Activated CD4-positive, alpha-beta T cell treated with anti-CD3 and anti-CD28 coated beads, Interleukin-2, Interleukin-6, amounts not matched to agents 100 ng/mL and 50 ng/mL, durations not matched to agents 16 hours and 8 hours (primary cell): Measurements from ENCODE around the gene KLHL11.

Experiments
- DNase-seq: peaks from one replicate; pipeline ENCODE4 v3.0.0-alpha.2; 2020

Gene KLHL11, protein sequence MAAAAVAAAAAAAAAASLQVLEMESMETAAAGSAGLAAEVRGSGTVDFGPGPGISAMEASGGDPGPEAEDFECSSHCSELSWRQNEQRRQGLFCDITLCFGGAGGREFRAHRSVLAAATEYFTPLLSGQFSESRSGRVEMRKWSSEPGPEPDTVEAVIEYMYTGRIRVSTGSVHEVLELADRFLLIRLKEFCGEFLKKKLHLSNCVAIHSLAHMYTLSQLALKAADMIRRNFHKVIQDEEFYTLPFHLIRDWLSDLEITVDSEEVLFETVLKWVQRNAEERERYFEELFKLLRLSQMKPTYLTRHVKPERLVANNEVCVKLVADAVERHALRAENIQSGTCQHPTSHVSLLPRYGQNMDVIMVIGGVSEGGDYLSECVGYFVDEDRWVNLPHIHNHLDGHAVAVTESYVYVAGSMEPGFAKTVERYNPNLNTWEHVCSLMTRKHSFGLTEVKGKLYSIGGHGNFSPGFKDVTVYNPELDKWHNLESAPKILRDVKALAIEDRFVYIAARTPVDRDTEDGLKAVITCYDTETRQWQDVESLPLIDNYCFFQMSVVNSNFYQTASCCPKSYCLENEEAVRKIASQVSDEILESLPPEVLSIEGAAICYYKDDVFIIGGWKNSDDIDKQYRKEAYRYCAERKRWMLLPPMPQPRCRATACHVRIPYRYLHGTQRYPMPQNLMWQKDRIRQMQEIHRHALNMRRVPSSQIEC

GRCh38 chr17:41864836-41865595 lies at the start of gene KLHL11:
Gene KLHL11 (minus strand): TSS chr17:41865423. CDS start chr17:41865370, 53 bp downstream.
- DNase-seq = peak; percentile 93

DNA sequence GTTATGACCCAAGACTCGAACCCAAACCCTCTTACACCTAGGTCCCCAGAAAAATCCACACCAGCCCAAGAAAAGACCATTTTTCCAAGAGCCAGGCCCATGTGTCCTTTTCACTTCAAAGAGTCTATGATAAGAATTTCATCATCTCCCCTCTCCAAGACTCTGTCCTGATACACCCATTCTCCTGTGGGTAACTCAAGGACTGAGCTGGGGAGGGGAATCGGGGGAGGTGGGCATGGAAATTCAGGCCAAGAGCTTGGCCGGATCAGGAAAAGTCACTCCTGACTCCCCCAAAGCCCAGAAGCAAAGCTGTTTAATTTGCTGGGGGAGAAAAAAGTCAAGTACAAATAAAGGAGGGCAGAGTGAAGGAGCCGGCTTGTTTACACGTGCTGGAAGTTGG lies 49.8 kb upstream of the KLHL11 start:
- no peak for DNase-seq

- DNase-seq = no peak
These were observed 49.1 kb upstream of the KLHL11 start for GRCh38 chr17:41914358-41914766.

DNA sequence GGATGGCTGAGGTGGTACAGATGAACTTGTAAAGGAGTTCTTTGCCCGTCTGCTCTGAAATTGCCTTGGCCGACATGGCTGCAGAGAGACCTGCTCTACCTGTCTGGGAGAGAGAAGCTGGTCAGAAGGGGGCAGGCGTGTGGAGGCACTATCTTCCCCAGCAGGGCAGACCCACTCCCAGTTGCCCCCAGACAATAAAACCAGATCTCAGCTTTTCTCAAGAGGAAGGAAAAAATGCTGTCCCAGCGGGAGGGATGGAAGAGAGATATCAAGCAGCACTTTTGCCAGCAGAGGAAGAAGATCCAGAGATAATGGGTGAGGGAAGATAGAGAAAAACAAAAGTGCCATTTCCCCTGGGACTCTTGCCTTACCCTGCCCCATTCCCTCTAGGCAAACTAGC lies 48.6 kb upstream of the KLHL11 start:
- no peak for DNase-seq

DNA sequence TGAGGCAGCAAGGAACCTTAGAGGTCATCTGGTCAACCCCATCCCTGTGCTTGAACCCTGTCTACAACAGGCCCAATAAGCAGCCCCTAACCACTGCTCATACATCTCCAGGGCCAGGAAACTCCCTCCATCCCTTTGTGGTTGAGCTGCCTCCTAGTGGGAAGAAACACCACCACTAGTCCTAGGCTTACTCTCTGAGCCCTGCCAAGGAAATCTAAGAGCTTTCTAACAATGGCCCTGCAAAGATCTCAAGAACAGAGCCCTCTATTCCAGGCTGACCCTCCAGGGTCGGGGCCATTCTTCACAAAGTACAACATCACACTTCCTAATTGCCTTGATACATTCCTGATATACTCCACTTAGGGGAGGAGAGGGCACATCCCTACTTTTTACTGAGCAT lies 47.7 kb upstream of the KLHL11 start:
- no peak for DNase-seq

GRCh38 chr17:41910701-41911391 lies 45.6 kb upstream of the KLHL11 start:
- no peak for DNase-seq

GRCh38 chr17:41909088-41909487 lies 43.9 kb upstream of the KLHL11 start:
- no peak for DNase-seq

DNA sequence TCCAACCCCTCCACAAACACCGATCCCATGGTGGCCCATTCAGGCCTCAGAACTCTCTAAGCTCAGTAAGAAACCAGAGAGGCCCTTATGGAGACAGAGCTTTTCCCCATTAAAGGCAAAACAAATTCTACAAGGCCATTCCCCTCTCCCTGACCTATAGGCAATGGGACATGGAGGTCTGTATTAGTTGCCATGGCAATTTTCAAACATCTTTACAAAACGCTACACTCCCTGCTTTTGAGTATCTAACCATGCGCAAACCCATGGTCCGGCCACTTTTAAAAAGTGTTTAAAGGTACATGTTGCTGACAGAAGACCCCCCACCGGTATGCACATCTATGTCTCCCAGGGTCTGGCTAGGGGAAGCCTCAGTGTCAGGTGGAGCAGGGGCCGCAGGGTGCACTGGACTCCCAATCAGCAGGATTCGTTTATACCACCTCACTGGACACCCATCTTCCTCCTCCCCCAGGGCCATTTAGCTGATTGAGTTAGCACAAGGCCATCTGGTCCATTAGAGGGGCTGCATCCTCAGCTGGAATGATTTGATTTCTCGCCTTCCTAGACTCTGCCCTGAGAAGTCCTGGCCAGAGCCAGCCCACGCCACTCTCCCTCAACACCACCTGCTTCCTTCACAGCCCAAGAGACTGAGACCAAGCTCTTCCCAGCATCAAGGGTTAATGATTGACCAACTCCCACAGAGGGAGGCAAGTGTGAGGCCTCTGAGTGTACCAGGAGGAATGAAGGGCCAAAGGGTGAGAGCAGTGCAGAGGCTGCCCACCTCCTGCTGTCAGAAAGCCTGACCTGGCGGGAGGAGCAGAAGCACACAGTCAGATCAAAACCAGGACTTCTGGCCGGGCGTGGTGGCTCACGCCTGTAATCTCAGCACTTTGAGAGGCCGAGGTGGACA lies 42.7 kb upstream of the KLHL11 start:
- no peak for DNase-seq

DNA sequence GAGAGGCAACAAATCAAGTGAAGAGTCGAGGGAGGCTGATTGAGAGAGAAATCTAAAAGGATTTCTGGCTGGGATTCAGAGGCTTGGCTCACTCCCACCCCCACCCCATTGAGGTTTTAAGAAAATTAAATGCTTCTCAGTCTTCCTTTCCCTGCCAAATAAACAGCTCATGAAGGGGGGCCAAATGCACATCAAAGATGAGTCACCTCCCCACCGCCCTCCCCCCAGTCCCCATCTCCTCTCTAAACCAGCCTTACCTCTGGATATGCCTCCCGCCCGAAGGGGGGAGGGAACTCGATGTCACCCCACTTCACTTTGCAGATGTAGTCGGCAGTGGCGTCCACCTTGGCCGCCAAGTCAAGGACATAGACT lies 41.9 kb upstream of the KLHL11 start:
- DNase-seq = no peak

- DNase-seq = no peak
These were observed 41.4 kb upstream of the KLHL11 start for GRCh38 chr17:41906465-41907184.

DNA sequence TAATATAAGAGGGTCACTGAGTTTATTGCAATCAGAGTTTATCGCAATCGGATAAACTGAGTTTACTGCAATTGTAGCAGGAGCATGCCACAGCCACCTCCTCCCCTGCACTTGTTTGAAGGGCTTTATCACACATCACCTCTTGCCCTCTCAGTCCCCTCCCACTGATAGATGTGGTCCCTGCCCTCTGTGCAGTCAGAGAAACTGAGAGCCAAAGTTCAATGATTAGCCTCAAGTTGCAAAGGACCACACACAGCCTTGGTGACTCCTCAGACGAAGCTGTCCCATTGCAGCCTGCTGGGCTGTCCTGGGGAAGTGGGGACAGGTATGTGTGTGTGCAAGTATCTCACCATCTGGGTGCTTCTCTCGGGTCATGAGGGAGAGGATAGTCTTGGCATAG lies 39.9 kb upstream of the KLHL11 start:
- DNase-seq = no peak

DNA sequence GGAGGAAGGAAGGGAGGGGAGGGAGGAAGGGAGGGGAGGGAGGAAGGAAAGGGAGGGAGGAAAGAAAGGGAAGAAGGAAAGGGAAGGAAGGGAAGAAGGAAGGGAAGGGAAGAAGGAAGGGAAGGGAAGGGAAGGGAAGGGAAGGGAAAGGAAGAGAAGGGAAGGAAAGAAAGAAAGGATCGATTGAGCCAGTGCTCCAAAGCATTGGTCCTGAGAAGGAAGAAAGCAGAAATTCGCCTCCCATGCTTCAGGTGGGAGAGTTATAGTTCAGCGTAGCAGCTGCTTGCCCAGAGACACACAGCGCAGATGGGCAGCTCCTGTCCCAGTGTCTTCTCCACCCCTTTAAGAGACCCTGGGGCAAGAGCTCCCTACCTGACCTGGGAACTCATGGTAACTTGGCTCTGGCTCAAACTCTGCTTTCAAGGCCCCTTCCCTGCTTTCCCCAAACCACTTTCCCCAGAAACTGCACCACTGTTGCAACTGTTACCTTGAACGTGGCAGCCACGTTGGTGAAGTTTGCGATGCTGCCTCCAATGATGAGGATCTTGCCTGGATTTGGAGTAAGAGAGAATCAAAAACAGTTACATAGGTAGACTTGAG lies 39.1 kb upstream of the KLHL11 start:
- no peak for DNase-seq

DNA sequence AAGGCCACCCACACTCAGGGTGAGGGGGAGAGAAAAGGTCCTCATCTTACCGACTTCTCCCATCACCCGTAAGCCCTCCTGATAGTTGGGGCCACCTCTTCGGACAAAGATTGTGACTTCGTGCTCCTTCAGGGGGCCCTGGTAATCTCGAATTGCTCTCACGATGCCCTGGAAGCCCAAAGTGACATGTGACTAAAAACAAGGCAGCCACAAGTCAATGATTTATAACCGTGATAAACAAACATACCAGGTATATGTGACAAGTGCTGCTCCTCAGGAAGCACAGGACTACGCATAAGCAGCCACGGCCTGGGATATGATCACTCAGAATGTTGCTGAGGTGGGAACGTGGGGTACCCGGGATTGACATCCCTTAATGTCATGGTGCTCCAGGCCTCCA lies 36.4 kb upstream of the KLHL11 start:
- DNase-seq = no peak

- DNase-seq = no peak
These were observed 31.5 kb upstream of the KLHL11 start for GRCh38 chr17:41896726-41897125.

DNA sequence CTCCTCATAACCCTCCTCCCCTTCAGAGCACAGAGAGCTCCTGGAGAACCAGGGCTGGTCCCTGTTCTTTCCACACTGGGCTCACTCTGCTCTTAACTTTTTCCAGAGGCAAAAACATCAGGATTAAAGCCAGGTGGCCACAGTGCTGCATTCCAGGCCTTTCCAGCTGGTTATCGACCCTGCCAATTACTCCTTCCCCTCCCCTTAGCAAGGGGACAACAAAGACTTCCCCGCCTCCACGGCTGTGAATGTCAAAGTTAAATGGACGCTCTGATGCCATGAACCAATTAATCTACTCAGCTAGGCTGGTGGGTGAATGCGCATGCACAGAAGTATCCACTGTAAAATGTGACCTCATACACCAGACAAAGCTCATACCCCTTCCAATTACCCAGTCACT lies 30.4 kb upstream of the KLHL11 start:
- no peak for DNase-seq

DNA sequence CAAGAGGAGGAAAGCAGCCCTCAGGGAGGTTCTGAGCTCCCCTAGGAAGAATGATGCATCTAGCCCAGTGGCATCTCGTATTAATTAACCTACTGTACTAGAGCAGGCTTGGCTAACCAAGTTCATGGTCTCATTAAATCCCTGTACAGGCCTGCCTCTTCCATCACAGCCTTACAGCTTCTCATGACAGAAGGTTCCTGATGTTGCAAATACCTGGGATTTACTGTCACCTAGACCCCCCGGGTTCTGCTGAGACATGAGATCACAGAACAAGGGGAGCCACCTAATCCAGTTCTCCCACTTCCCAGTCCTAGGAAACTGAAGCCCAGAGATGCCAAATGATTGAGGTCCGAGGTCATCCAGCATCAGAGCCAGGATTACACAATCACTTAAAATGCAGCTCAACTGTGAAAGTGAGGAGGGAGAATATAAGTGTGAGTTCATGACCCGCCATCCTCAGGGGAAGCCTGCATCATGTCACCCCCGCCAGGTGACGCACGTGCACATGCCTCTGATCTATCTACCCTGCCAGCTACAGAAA lies 29.6 kb upstream of the KLHL11 start:
- DNase-seq = no peak

DNA sequence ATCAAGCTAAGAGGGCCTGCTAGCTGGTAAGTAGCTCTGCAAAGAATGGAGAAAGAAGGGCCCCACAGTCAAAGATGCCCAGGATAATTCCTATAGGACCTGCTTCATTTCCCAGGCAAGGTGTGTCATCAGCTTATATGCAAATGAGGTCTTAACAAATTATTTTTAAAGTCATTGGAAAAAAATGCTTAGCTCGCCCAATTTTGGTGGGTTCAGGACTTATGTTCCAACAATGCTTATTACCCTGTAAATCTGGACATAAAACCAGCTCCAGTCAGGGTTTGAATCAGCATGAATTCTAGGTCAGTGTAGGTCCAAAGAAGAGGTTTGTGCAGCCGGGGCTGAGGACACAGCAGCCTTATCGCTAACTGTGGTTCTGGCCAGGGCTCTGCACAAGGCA lies 28.2 kb upstream of the KLHL11 start:
- no peak for DNase-seq

GRCh38 chr17:41892021-41892376 lies 26.8 kb upstream of the KLHL11 start:
- no peak for DNase-seq

- DNase-seq = no peak
These were observed 26.2 kb upstream of the KLHL11 start for GRCh38 chr17:41891135-41892020.
